GM19043 (cell line): ENCODE results near the gene CKAP2L.
A peak's percentile ranks its signal among the peaks of the same experiment; 100 is the strongest.
"Not testable (repeated sequence)": the region's sequence is repeated elsewhere in the genome, so short reads cannot be mapped to it uniquely, and the experiment has no call there.

Experiments used
- ATAC-seq: cut with Tn5 transposase; IDR thresholded peaks from one replicate; pipeline ENCODE4 v1.9.1; 2021; ENCODE audit warnings: low read depth; ENCODE audit not compliant: unreplicated experiment

Gene CKAP2L

DNA sequence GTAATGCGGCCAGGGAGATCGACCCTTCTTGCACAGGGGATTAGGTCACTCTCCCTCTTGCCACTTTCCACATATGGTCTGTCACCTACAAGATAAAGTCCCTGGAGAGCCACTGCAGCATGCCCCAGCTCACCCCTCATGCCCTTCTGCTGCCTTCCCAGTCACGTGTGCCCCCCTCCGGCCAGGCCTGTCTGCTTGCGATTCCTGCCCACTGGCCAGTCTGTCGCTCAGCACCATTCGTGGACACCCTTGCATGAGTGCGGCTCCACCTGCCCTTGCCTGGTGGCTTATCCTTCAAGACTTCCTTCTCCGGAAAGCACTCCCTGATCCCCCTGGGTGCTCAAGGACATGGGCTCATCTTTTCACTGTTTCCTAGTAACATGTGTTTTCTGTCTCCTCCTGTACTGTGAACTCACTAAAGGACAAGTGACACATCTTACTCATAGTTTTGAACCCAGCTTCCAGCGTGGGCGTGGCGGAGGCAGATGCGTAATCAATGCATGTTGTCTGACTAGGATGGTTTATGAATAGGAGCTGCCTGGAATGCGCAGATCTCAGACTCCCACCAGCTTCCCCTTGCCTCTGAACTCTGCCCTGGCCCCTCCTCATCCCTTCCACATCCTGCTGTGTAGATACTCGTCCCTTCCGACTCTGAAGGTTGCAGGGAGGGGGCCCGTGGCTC, 51.4 kb downstream of the CKAP2L start:
- no peak for ATAC-seq

DNA sequence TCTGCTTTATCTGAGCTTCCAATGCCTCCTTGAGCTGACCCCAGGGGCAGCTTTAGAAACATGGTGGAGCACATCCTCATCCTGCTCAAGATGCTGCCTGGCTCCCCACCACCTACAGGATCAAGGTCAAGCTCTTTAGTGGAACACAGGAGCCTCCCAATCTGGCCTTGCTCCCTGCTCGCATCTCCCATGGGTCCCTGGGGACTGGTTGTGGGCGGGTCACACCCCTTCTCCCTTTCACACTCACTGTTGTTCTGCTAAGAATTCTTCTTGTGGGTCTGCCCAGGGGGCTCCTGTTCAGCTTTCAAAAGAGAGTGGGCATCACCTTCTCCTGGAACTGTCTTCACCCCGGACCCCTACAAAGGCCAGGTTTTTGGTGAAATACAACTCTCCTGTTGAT, 51.9 kb downstream of the CKAP2L start:
- ATAC-seq = no peak

DNA sequence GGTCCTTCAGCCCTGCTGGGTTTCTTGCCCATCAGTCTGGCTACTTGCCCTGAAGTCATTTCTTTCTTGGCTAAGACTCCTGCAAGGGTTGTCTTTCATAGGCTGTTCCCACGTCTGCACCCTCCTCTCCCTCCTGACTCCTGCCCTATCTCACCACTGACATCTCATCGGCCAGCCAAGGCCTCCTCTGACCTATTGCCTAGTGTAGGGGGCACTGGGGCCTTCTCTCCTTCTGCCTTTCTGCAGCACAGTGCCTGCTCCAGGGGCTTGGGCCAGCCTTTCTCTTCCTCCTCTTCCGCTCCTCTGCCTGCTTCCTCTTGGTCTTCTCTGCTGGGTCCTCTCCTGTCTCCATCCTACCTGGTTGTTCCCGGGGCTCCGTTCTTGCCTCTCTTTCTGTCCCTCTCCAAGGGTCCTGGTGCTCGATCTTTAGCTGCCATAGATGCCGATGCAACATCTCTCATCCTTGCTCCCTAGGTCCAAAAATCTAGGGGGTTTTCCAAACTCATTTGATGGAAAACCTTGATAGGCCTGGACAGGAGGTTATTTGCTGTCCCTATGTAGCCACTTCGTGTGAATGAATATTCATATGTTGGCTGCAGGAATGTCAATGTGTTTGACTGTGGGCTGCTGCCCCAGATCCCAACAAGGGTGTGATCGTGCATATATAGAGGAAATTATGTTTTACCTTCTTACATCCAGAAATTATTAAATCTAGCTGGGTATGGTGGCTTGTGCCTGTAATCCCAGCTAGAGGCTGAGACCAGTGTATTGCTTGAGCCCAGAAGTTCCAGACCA, 53.3 kb downstream of the CKAP2L start:
- ATAC-seq = no peak

DNA sequence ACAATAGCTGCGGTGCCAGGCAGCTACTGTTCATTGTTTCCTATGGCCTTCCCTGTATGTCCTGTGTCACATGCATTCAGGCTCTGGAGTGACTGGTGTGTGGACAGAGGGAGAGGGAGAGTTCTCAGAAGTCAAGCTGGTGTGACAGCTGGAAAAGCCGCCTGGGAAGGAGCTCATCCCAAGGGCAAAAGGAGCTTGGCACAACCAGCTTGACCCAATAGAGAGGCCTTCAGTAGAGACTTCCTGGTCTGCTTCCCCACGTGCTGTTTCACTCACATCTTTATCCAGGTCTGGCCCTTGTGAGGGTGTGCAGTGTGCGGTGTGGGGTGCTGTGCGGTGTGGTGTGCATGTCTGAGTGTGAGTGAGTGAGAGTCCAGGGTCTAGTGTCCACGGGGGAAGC, 54.7 kb downstream of the CKAP2L start:
- ATAC-seq = no peak

DNA sequence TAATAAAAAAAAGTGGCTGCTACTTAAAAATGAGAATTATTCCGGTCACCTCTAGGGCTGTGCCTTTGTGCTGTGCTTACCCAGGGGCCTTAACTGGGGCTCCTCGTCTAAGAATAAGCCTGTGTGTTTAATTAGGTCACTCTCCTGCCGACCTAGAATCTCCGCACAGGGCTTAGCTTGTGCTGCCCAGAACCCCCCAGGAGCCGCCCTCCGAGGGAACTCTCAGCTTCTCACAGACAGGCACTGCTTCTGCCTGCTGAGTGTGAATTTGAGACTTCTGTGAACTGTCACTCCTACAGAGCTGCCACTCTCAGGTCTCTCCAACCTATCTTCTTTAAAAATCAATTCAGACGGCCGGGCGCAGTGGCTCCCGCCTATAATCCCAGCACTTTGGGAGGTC, 55.4 kb downstream of the CKAP2L start:
- no peak for ATAC-seq

DNA sequence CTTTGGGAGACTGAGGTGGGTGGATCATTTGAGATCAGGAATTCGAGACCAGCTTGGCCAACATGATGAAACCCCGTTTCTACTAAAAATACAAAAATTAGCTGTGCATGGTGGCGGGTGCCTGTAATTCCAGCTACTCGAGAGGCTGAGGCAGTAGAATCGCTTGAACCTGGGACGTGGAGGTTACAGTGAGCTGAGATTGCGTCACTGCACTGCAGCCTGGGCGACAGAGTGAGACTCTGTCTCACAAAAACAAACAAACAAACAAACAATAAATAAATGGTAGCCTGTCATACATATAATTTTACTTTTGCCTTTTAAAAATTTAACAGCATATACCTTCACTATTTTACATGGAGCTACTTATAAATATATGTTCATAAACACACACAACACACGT, 57.5 kb downstream of the CKAP2L start:
- ATAC-seq = not testable (repeated sequence)

DNA sequence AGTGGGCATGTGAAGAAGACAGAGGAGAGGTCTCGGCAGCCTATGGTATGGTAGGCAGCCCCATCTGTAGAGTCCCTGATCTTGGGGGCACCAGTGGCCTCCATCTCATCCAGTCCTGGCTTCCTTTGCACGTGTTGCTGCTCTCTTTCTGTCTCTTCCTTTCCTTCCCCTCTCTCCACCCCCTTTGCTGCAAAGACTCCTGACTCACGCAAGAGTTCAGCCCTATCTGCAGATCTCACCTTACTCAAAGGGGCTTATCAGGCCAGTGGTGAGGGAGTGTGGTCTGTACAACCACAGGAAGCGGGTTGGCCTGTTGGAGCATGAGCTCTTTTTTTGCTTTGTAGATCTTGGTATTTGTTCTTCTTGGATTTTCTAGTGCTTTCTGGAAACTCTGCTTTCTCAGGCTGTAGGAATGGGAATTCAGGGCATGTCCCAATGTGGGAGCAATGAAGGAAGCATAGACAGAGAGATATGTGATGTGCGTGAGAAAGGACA, 58.2 kb downstream of the CKAP2L start:
- ATAC-seq = peak; percentile 53

DNA sequence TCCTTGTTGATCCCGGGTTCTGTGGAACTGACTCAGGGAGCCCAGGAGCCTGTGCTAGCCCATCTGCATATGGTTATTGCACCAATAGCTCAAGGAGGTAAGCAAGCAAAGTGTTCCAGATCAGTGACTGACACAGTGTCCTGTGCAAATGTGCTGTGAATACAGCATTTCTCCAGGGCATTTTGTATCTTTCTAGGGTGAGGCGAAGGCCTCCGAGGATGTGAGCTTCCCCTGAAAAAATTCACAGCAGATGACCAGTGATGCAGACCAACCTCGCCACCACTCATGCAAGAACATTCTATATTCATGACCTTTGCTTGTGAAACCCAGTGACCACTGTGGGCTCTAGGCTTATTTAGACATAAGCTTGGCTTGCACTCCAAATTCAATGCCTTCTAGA, 58.8 kb downstream of the CKAP2L start:
- no peak for ATAC-seq

DNA sequence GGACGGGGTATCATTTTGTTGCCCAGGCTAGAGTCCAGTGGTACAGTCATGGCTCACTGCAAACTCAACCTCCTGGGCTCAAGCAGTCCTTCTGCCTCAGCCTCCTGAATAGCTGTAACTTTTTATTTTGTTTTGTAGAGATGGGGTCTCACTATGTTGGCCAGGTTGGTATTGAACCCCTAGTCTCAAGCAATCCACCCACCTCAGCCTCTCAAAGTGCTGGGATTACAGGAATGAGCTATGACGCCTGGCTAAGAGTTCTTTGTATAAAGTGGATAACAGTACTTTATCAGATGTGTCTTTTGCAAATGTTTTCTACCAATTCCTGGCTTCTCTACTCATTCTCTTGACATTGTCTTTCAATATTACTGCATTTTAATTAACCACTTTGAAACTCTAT, 60.7 kb downstream of the CKAP2L start:
- no peak for ATAC-seq

DNA sequence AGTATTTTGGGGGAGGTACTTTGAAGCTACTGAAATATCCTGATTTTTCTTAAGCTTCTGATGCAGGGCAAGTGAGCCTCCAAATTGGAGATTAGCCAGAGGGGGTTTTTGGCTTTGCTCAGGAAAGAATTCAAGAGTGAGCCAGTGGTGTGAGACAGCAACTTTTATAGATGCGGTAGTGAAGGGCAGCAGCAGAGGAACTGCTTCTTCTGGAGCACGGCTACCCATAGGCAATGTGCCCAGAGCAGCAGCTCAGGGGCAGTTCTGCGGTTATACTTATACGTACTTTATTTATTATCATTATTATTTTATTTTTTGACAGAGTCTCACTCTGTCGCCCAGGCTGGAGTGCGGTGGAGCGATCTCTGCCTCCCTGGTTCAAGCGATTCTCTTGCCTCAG, 63.4 kb downstream of the CKAP2L start:
- no peak for ATAC-seq

DNA sequence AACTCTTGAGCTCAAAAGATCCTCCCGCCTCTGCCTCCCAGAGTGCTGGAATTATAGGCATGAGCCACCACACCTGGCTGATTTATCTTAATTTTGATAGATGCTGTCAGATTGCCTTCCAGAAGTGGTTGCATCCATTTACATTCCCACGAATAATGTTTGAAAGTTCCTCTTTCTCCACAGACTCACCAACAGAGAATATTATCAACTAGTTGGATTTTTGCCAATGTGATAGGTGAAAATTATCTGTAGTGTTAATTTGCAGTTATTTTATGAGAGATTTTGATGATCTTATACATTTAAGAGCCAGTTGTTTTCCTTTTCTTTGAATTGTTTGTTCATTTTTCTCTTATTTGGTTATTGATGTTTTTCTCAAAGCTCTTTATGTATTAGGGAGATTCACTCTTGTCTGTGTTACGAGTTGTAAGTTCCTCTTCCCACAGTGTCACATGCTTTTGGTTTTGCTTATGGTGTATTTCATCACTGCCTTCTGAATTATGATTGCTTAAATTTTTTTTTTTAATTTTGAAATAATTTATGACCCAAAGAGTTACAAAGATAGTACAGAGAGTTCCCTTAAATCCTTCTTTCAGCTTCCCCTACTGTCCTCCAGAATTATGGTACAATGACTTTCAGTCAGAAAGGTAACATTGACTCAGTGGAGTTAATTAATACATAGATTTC, 64.3 kb downstream of the CKAP2L start:
- no peak for ATAC-seq

DNA sequence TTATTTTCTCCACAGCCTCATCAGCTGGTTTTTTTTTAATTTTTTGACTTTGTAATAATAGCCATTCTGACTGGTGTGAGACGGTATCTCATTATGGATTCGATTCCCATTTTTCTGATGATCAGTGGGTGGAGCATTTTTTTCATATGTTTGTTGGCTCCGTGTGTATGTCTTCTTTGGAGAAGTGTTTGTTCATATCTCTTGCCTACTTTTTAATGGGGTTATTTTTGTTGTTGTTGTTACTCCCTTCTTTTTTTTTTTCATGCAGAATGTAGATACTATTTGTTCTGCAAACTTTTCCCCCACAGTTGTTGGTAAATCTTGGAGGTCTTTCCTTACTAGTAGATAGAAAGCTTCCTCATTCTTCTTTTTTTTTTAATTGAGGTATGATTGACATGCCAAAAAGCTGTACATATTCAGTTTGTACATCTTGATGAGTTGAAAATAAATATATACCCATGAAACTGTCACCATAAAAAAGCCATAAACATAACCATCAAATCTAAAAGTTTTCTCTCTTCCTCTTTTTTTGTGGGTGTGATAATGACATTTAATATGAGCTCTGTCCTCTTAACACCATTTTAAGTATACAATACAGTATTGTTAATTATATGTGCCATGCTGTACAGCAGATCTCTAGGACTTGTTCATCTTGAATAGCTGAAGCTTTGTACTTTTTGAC, 65.4 kb downstream of the CKAP2L start:
- ATAC-seq = no peak

DNA sequence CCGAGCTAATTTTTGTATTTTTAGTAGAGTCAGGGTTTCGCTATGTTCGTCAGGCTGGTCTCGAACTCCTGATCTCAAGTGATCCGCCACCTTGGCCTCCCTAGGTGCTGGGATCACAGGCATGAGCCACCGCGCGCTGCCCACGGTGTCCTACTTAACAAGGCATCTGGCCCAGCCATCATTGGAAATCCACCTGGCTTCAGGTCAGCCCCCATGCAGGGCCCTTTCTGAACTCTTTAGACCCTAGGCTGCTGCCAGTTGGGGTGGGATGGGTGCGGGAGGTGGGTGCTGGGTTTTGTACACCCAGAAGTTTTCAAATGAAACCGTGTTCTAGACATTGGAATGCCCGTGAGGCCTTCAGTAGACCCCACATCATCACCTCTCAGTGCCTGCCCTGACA, 70.2 kb downstream of the CKAP2L start:
- ATAC-seq = no peak

DNA sequence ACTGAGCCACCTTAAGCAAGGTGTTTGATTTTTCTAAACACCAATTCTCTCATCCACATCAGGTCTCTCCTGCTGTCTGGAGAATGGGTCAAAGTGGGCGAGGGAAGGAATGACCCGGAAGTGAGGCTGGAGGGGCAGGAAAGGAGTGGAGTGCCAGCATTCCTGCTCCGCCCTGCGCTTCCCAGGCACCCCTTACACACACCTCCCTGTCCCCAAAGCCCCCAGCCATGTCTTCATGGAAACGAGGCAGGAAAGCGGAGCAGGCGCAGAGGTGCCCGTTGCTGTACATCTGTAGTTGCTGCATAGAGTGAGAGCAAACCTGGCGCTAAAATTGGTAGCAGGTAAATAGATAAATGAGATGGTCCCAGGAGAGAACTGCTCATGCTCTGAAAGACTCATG, 70.8 kb downstream of the CKAP2L start:
- ATAC-seq = no peak

DNA sequence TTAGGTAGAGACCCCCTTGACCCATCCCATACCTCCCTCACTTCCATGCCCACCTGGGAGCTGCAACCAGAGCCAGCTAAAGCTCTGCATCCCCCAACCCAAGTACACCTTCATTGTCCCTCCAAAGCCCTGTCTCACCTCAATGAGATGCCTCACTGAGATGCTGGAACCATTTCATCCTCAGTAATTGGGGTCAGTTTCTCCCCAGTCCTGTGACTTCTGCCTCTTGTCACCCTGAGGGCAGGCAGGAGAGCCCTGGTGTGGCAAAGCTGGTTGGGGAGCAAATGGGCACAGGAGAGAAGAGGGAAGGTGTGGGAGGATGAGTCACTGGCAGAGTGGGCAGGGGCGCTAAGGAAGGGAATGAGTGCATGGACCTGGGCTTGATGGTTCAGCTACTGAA, 71.5 kb downstream of the CKAP2L start:
- no peak for ATAC-seq

DNA sequence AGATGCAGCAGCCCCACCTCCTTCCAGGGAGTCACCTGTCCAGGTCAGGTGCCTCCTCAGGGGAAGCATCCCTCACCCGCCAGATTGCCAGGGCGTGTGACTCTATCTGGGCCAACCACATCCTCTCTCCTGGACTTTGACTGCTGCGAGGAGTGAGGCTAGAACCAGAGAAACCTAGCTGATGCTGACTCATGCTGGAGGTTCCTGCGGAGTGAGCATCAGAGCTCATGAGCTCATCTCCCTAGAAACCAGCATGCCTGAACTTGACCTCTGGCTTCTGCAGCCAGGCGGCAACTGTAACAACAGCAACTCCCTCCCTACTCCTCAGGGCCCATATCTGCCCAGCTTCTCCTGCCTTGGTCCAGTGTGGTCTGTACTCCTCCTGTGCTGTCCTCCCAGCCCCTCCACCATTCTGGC, 71.9 kb downstream of the CKAP2L start:
- peak; percentile 90 for ATAC-seq

DNA sequence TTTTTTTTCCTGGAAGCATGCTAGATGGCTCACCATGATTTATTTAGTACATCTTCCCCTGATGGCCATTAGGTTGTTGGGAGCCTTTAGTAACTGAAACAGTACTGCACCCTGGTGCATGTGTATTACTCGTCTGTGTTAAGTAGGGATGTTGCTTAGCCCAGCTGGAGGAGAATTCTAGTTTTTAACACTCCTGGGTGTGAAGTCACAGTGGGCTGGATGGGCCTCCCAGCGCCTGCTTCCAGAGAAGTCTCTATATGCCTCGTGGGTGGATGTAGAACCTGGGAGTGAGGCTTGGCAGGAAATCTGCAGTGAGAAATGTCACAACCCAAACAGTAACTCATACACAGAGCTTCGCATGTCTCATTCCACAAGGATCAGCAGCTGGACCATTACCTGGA, 72.5 kb downstream of the CKAP2L start:
- no peak for ATAC-seq

DNA sequence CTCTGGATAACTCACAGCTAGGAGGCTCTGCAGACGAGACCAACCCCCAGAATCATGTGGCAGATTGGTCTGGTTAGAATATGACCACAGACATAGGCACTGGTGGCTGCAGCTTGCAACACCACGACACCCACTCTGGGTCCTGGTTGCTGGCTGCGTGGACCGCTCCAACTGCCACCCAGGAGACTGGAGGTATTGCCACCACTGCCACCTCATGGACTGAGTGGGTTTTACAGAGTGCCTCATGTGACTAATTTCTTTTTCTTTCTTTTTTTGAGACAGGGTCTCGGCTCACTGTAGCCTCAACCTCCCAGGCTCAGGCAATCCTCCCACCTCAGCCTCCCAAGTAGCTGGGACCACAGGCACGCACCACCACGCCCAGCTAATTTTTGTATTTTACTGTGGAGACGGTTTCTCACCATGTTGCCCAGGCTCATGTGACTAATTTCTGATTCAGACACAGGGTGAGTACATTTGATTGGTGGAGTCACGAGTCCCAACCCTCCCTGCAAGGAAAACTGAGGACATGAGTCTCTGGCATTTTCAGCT, 73.5 kb downstream of the CKAP2L start:
- ATAC-seq = no peak

DNA sequence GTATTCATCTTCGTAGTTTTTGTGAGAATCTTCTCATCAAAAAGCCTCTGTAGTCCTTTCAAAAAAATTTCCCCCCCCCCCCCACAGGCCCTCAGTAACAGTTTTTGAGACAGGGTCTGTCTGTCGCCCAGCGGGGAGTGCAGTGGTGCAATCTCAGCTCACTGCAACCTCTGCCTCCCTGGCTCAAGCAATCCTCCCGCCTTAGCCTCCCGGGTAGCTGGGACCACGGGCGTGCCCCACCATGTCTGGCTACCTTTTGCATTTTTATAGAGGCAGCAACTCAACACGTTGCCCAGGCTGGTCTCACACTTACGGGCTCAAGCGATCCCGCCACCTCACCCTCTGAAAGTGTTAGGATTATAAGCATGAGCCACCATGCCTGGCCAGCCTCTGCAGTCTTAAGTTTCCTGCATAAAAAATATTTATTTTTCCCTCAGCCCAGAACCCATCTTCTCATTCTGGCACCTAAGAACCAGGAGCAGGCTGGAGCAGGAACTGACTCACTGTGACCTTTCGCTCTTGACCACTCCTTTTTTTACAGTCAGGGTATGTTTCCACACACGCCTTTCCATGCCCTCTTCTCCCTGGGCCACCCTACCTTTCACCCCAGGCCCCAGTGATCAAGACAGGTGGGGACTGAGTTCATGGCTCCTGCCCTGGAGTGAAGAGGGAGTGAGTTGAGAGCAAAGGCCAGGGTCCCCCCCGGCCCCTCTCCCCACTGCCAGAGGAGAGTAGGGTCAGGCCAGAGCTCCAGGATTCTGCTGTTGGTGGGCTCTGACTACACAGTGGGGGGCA, 76.1 kb downstream of the CKAP2L start:
- ATAC-seq = no peak

DNA sequence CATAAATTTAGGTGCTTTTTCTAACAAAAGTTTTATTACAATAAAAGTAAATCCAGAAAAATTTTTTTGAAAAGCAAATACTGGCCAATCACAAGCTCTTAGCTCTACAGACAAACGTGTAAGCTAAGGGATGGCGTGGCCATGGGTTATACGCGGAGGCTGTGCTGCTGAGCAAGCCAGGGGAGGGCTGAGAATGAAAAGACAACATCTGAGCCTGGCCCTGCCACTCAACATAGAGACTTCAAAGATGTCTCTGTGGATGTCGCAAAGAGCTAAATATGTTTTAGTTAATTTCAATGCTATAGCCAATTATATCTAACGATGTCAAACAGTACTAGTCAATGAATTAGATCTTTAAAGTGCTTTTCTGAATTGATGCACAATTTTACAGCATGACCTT, 76.9 kb downstream of the CKAP2L start:
- no peak for ATAC-seq
